ENCODE results near the gene DCDC2.
A peak's percentile ranks its signal among the peaks of the same experiment; 100 is the strongest.
"Not testable (repeated sequence)": the region's sequence is repeated elsewhere in the genome, so short reads cannot be mapped to it uniquely, and the experiment has no call there.

Gene DCDC2

DNA sequence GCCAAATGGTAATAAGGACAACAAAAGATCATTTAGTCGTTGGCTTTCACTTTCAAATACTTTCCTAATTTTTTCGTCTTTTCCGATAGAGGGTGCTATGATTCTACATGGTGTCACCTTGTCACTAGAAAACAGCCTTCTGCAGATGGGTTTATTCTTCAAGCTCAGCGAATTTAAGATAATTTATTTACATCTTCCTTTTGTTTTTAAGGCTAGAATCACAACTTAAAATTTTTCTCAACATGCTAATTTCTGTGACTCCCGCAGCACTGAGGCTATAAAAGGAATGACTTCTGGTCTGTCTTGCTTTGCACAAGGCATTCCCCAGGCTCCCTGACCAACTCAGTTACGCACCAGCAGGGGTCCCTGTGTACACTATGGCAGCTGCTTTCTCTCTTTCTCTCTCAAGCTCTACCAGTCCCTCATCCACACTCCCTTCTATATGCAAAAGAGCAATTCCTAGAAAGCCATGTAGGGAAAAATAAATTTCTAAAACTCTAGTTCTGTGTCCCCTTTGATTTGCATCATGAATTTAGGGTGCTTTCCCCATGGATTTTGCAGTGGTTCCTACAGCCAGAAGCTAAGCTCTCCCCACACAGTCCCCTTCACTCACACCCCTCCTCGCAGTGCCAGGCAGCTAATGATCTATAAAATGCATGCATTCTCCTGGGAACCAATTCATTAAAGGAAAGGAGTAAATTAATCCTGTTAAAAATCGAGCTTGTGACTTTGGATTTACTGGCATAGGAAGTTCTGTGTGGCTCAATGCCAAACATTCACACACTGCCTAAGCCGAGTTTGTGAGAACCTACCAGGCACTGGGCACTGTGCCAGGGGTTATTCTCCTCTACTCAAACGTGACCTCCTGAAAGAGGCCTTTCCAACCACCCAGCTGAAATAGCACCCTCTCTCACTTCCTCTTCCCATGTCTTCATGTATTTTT, 74.5 kb downstream of the DCDC2 start:
- peak; percentile 71 for DNase-seq (ENCODE audit: low read depth)
- TF ChIP-seq, protein P1, sequence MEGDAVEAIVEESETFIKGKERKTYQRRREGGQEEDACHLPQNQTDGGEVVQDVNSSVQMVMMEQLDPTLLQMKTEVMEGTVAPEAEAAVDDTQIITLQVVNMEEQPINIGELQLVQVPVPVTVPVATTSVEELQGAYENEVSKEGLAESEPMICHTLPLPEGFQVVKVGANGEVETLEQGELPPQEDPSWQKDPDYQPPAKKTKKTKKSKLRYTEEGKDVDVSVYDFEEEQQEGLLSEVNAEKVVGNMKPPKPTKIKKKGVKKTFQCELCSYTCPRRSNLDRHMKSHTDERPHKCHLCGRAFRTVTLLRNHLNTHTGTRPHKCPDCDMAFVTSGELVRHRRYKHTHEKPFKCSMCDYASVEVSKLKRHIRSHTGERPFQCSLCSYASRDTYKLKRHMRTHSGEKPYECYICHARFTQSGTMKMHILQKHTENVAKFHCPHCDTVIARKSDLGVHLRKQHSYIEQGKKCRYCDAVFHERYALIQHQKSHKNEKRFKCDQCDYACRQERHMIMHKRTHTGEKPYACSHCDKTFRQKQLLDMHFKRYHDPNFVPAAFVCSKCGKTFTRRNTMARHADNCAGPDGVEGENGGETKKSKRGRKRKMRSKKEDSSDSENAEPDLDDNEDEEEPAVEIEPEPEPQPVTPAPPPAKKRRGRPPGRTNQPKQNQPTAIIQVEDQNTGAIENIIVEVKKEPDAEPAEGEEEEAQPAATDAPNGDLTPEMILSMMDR (conservative IDR thresholded peaks at IDR 0.05; ENCODE audit: control insufficient read depth, insufficient read depth, low read depth, low read length): peak; percentile 57

DNA sequence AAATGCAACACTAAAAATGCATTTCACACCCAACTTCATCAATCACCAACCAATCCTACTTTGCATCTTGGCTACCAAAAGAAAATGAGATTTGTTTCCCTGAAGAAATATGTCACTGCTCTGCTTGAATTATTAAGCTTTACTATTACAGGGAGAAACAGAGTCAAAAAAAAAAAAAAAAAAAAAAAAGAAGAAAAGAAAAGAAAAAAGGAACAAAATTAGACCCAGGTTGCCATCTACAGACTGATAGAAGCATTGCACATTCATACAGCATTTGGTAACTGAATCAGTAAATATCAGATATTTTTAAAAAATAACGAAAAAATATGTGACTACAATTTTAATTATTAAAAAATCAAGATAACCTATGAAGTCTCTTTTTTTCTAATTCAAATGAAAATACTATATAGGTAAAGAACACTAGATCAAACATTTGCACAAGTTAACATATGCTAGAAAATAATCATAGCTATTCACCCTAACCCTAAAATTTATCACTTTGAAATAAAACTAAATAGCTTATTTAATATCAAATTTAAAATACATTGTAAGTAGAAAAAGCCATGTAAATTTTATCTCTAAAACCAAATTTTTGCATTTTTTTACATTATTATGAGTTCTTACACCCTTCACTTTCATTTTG, 83.3 kb downstream of the DCDC2 start:
- peak; percentile 40 for DNase-seq (ENCODE audit: low read depth)
- H3K4me3 ChIP-seq (ENCODE audit: control insufficient read depth, low read depth, low read length): no peak overlapping the region
- TF ChIP-seq, protein P1 (conservative IDR thresholded peaks at IDR 0.05; ENCODE audit: control insufficient read depth, insufficient read depth, low read depth, low read length): peak; percentile 77

More for the DNA sequence above, 74.5 kb downstream of the DCDC2 start:
- H3K4me3 ChIP-seq (ENCODE audit: control insufficient read depth, low read depth, low read length): no peak overlapping the region

DNA sequence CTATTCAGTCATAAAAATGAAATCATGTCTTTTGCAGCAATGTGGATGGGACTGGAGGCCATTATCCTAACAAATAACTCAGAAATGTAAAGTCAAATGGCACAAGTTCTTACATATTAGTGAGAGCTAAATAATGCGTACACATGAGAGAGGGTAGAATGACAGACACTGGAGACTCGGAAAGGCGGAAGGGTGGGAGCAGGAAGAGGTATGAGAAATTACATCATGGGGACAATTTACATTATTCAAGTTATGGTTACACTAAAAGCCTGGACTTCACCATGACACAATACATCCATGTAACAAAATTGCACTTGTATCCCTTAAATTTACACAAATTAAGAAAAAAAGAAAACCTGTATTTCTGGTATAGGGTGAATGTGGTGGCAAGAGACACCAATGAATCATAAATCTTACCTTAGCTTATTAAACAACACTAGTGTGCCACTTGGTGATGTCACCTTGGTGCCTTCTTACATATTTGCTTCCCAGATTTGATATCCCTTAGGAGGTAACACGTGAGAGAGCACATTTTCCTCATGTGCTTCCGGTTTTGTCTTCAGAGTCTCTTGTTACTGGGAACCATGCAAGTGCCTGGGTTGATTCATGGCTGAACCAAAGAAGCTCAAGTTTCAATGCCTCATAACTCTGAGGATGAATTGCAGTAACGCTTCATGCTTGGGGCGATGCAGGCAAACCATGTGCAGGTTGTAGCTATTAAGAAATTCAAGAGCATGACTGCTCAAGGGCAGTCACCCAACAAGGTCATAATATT, 84.6 kb downstream of the DCDC2 start:
- TF ChIP-seq, protein P1 (conservative IDR thresholded peaks at IDR 0.05; ENCODE audit: control insufficient read depth, insufficient read depth, low read depth, low read length): no peak
- H3K4me3 ChIP-seq (ENCODE audit: control insufficient read depth, low read depth, low read length): no peak overlapping the region
- DNase-seq (ENCODE audit: low read depth): peak; percentile 65

DNA sequence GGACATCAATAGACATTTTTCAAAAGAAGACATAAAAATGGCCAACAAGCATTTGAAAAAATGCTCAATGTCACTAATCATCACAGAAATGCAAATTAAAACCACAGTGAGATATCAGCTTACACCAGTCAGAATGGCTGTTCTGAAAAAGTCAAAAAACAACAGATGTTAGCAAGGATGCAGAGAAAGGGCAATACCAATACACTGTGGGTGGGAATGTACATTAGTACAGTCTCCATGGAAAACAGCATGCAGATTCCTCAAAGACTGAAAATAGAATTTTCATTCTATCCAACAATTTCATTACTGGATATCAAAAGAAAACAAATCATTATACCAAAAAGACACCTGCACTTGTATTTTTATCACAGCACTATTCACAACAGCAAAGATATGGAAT, 85.3 kb downstream of the DCDC2 start:
- no peak for DNase-seq (ENCODE audit: low read depth)
- TF ChIP-seq, protein P1 (conservative IDR thresholded peaks at IDR 0.05; ENCODE audit: control insufficient read depth, insufficient read depth, low read depth, low read length): no peak
- no peak overlapping the region for H3K4me3 ChIP-seq (ENCODE audit: control insufficient read depth, low read depth, low read length)

DNA sequence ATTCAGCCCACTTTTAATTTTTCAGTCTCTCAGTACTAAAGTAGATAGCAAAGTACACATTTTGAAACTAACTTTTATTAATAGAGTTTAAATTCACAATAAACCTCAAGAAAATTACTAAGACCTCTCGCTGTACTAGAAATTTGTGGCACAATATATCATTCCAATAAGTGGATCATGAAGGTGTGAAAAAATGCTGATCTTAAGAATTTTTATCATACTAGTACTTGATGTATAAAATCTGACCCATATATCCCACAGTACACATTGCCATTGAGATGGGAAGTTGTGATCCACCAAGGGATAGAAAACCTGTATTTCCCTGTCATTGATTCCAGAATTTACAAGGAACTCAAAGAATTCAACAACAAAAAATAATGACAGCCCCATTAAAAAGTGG, 85.7 kb downstream of the DCDC2 start:
- TF ChIP-seq, protein P1 (conservative IDR thresholded peaks at IDR 0.05; ENCODE audit: control insufficient read depth, insufficient read depth, low read depth, low read length): no peak
- no peak overlapping the region for H3K4me3 ChIP-seq (ENCODE audit: control insufficient read depth, low read depth, low read length)
- DNase-seq (ENCODE audit: low read depth): no peak

DNA sequence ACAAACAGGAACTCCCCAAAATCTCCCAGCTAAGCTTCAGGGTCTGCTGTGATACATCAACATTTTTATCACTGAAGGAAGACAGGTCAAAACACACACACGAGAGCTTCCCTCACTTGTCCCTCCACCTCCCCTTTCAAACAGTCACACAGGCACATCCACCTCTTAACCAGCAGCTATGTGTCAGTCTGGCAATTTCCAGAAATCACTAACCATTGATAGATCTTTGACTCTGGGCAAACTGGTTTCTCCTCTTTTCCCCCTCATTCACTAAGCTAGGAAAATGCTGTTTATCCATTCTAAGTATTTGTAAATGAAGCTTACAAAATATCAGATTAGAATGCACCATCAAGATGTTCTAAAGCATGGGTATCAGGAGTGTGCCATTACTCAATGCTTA, 87.8 kb downstream of the DCDC2 start:
- no peak overlapping the region for H3K4me3 ChIP-seq (ENCODE audit: control insufficient read depth, low read depth, low read length)
- TF ChIP-seq, protein P1 (conservative IDR thresholded peaks at IDR 0.05; ENCODE audit: control insufficient read depth, insufficient read depth, low read depth, low read length): no peak
- no peak for DNase-seq (ENCODE audit: low read depth)

DNA sequence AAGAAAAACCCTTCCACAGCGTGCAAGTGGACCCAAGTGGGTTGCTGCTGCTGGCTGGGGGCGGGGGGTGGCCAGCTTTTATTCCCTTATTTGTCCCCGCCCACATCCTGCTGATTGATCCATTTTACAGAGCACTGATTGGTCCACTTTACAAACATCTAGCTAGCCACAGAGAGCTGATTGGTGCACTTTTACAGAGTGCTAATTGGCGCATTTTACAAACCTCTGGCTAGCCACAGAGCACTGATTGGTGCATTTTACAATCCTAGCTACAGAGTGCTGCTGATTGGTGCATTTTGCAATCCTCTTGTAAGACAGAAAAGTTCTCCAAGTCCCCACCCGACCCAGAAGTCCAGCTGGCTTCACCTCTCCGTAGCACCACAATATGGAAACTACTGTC, 99.6 kb downstream of the DCDC2 start:
- H3K4me3 ChIP-seq (ENCODE audit: control insufficient read depth, low read depth, low read length); DNase-seq (ENCODE audit: low read depth): not testable (repeated sequence)
